WTC11 (cell line): ENCODE results near the gene XIRP2. TPM values are rescaled to one million over a fixed set of nuclear protein-coding genes. Genes with fewer than 3 reads are reported as not detected.

Experiments
- ATAC-seq: fragments of 200-7000 bp; cut with Tn5 transposase; 2 replicates; pipeline ENCODE4 v1.10.0; 2021; ENCODE audit warnings: mild to moderate bottlenecking, moderate library complexity
- CTCF ChIA-PET: fragments of 300-600 bp; sonication (Branson Sonifier 250); formaldehyde crosslinking; loops from one replicate; lab custom pipeline; 2021; ENCODE audit warnings: antibody characterized with exemption; lab: Charles Lee
- POLR2A ChIA-PET: fragments of 350-600 bp; sonication (Branson Sonifier 250); formaldehyde crosslinking; loops from one replicate; lab custom pipeline; 2021; ENCODE audit warnings: antibody characterized with exemption; lab: Charles Lee
- DNase-seq: peaks from one replicate; pipeline ENCODE4 v3.0.0; 2021; ENCODE audit warnings: low spot score
- H3K27ac Mint-ChIP-seq: 2 replicates; pipeline ENCODE4 v1.8.0; 2021; ENCODE audit warnings: mixed read lengths
- H3K27me3 Mint-ChIP-seq: 2 replicates; pipeline ENCODE4 v1.8.0; 2021; ENCODE audit warnings: low read depth, mild to moderate bottlenecking, moderate library complexity, mixed read lengths
- H3K36me3 Mint-ChIP-seq: 2 replicates; pipeline ENCODE4 v1.8.0; 2021; ENCODE audit warnings: mixed read lengths
- H3K4me1 Mint-ChIP-seq: 2 replicates; pipeline ENCODE4 v1.8.0; 2022; ENCODE audit warnings: mixed read lengths
- H3K4me3 Mint-ChIP-seq: 2 replicates; pipeline ENCODE4 v1.8.0; 2021; ENCODE audit warnings: mild to moderate bottlenecking, moderate library complexity, mixed read lengths
- H3K9me3 Mint-ChIP-seq: 2 replicates; pipeline ENCODE4 v1.8.0; 2021; ENCODE audit warnings: mixed read lengths
- FOXJ3 ChIP-seq: sonication (generic); formaldehyde crosslinking; IDR thresholded peaks from 2 replicates; pipeline ENCODE4 v1.9.0; 2021; ENCODE audit warnings: missing genetic modification reagents, mild to moderate bottlenecking, borderline replicate concordance
- FOXP1 ChIP-seq: sonication (generic); formaldehyde crosslinking; IDR thresholded peaks from 2 replicates; pipeline ENCODE4 v1.8.0; 2022; ENCODE audit warnings: missing genetic modification reagents, mild to moderate bottlenecking, moderate library complexity, borderline replicate concordance
- IRF1 ChIP-seq: sonication (generic); formaldehyde crosslinking; IDR thresholded peaks from 2 replicates; pipeline ENCODE4 v1.8.0; 2023; ENCODE audit warnings: missing genetic modification reagents
- JAZF1 ChIP-seq: fragments of 250-450 bp; sonication (Bioruptor Pico); IDR thresholded peaks from 2 replicates; pipeline ENCODE4 v1.9.0; 2021; ENCODE audit warnings: moderate library complexity, mild to moderate bottlenecking, inconsistent platforms
- MXD4 ChIP-seq: fragments of 250-450 bp; sonication (Bioruptor Pico); IDR thresholded peaks from 2 replicates; pipeline ENCODE4 v1.8.0; 2021; ENCODE audit warnings: mild to moderate bottlenecking, moderate library complexity, borderline replicate concordance
- NR3C1 ChIP-seq: sonication (generic); formaldehyde crosslinking; conservative IDR thresholded peaks from 2 replicates; pipeline ENCODE4 v1.8.1; 2023; ENCODE audit warnings: low read depth, mild to moderate bottlenecking, missing genetic modification reagents
- TEAD1 ChIP-seq: sonication (generic); formaldehyde crosslinking; IDR thresholded peaks from 2 replicates; pipeline ENCODE4 v1.8.0; 2022; ENCODE audit warnings: mild to moderate bottlenecking, missing genetic modification reagents
- TEAD4 ChIP-seq: sonication (generic); formaldehyde crosslinking; IDR thresholded peaks from 2 replicates; pipeline ENCODE4 v1.8.0; 2022; ENCODE audit warnings: mild to moderate bottlenecking, missing genetic modification reagents
- TP53 ChIP-seq: sonication (generic); formaldehyde crosslinking; IDR thresholded peaks from 2 replicates; pipeline ENCODE4 v1.8.1; 2023; ENCODE audit warnings: mild to moderate bottlenecking, missing genetic modification reagents
- USF2 ChIP-seq: sonication (generic); formaldehyde crosslinking; IDR thresholded peaks from 2 replicates; pipeline ENCODE4 v1.8.1; 2023; ENCODE audit warnings: mild to moderate bottlenecking, missing genetic modification reagents, moderate library complexity
- ZNF121 ChIP-seq: sonication (generic); formaldehyde crosslinking; IDR thresholded peaks from 2 replicates; pipeline ENCODE4 v1.8.0; 2023; ENCODE audit warnings: missing genetic modification reagents
- ZNF232 ChIP-seq: sonication (generic); formaldehyde crosslinking; IDR thresholded peaks from 2 replicates; pipeline ENCODE4 v1.8.0; 2022; ENCODE audit warnings: mild to moderate bottlenecking, missing genetic modification reagents
- ZNF416 ChIP-seq: fragments of 250-450 bp; sonication (Bioruptor Pico); IDR thresholded peaks from 2 replicates; pipeline ENCODE4 v1.9.0; 2021; ENCODE audit warnings: mild to moderate bottlenecking, inconsistent platforms
- total RNA-seq: library from RNA; stranded (reverse); gene quantifications from 3 replicates; pipeline ENCODE4 v1.2.3, GENCODE V29; 2021
- TF ChIP-seq, protein P1 (sequence below): sonication (generic); formaldehyde crosslinking; IDR thresholded peaks from 2 replicates; pipeline ENCODE4 v1.8.0; 2023; ENCODE audit warnings: missing genetic modification reagents, mild to moderate bottlenecking, borderline replicate concordance
- TF ChIP-seq, protein P2 (sequence below): sonication (generic); formaldehyde crosslinking; IDR thresholded peaks from 2 replicates; pipeline ENCODE4 v1.8.1; 2023; ENCODE audit warnings: mild to moderate bottlenecking, missing genetic modification reagents, borderline replicate concordance
- TF ChIP-seq, protein P3 (sequence below): fragments of 250-450 bp; sonication (Bioruptor Pico); IDR thresholded peaks from 2 replicates; pipeline ENCODE4 v1.9.0; 2021; ENCODE audit warnings: moderate library complexity, mild to moderate bottlenecking, inconsistent platforms, borderline replicate concordance
- TF ChIP-seq, protein P4 (sequence below): sonication (generic); formaldehyde crosslinking; IDR thresholded peaks from 2 replicates; pipeline ENCODE4 v1.8.1; 2022; ENCODE audit warnings: missing genetic modification reagents, borderline replicate concordance

Gene XIRP2
- total RNA-seq, 1 experiment from 2014 or later, result 0.87 TPM

- H3K36me3 Mint-ChIP-seq, result no peaks in the 10 kb centered on the region
- no peak overlapping the region for H3K4me3 Mint-ChIP-seq
- ChIA-PET CTCF (no interaction called here), POLR2A (no interaction called here)
- H3K27me3 Mint-ChIP-seq, result no peaks in the 10 kb centered on the region
- DNase-seq (no peak), ATAC-seq (no peak)
- H3K27ac Mint-ChIP-seq, result no peak overlapping the region
- TF ChIP-seq, protein P1, sequence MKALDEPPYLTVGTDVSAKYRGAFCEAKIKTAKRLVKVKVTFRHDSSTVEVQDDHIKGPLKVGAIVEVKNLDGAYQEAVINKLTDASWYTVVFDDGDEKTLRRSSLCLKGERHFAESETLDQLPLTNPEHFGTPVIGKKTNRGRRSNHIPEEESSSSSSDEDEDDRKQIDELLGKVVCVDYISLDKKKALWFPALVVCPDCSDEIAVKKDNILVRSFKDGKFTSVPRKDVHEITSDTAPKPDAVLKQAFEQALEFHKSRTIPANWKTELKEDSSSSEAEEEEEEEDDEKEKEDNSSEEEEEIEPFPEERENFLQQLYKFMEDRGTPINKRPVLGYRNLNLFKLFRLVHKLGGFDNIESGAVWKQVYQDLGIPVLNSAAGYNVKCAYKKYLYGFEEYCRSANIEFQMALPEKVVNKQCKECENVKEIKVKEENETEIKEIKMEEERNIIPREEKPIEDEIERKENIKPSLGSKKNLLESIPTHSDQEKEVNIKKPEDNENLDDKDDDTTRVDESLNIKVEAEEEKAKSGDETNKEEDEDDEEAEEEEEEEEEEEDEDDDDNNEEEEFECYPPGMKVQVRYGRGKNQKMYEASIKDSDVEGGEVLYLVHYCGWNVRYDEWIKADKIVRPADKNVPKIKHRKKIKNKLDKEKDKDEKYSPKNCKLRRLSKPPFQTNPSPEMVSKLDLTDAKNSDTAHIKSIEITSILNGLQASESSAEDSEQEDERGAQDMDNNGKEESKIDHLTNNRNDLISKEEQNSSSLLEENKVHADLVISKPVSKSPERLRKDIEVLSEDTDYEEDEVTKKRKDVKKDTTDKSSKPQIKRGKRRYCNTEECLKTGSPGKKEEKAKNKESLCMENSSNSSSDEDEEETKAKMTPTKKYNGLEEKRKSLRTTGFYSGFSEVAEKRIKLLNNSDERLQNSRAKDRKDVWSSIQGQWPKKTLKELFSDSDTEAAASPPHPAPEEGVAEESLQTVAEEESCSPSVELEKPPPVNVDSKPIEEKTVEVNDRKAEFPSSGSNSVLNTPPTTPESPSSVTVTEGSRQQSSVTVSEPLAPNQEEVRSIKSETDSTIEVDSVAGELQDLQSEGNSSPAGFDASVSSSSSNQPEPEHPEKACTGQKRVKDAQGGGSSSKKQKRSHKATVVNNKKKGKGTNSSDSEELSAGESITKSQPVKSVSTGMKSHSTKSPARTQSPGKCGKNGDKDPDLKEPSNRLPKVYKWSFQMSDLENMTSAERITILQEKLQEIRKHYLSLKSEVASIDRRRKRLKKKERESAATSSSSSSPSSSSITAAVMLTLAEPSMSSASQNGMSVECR (CRISPR knock-in tag), result no peak
- TF ChIP-seq MXD4 (CRISPR knock-in tag) (no peak), JAZF1 (CRISPR knock-in tag) (no peak), ZNF416 (CRISPR knock-in tag) (no peak), NR3C1 (CRISPR knock-in tag) (no peak), TEAD1 (CRISPR knock-in tag) (no peak), ZNF232 (no peak), TP53 (no peak), FOXP1 (CRISPR knock-in tag) (no peak), USF2 (CRISPR knock-in tag) (no peak), FOXJ3 (no peak), IRF1 (CRISPR knock-in tag) (no peak), ZNF121 (CRISPR knock-in tag) (no peak), TEAD4 (no peak)
- TF ChIP-seq, protein P2, sequence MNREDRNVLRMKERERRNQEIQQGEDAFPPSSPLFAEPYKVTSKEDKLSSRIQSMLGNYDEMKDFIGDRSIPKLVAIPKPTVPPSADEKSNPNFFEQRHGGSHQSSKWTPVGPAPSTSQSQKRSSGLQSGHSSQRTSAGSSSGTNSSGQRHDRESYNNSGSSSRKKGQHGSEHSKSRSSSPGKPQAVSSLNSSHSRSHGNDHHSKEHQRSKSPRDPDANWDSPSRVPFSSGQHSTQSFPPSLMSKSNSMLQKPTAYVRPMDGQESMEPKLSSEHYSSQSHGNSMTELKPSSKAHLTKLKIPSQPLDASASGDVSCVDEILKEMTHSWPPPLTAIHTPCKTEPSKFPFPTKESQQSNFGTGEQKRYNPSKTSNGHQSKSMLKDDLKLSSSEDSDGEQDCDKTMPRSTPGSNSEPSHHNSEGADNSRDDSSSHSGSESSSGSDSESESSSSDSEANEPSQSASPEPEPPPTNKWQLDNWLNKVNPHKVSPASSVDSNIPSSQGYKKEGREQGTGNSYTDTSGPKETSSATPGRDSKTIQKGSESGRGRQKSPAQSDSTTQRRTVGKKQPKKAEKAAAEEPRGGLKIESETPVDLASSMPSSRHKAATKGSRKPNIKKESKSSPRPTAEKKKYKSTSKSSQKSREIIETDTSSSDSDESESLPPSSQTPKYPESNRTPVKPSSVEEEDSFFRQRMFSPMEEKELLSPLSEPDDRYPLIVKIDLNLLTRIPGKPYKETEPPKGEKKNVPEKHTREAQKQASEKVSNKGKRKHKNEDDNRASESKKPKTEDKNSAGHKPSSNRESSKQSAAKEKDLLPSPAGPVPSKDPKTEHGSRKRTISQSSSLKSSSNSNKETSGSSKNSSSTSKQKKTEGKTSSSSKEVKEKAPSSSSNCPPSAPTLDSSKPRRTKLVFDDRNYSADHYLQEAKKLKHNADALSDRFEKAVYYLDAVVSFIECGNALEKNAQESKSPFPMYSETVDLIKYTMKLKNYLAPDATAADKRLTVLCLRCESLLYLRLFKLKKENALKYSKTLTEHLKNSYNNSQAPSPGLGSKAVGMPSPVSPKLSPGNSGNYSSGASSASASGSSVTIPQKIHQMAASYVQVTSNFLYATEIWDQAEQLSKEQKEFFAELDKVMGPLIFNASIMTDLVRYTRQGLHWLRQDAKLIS (CRISPR knock-in tag), result no peak
- TF ChIP-seq, protein P3, sequence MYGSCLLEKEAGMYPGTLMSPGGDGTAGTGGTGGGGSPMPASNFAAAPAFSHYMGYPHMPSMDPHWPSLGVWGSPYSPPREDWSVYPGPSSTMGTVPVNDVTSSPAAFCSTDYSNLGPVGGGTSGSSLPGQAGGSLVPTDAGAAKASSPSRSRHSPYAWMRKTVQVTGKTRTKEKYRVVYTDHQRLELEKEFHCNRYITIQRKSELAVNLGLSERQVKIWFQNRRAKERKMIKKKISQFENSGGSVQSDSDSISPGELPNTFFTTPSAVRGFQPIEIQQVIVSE (CRISPR knock-in tag), result no peak
- TF ChIP-seq, protein P4, sequence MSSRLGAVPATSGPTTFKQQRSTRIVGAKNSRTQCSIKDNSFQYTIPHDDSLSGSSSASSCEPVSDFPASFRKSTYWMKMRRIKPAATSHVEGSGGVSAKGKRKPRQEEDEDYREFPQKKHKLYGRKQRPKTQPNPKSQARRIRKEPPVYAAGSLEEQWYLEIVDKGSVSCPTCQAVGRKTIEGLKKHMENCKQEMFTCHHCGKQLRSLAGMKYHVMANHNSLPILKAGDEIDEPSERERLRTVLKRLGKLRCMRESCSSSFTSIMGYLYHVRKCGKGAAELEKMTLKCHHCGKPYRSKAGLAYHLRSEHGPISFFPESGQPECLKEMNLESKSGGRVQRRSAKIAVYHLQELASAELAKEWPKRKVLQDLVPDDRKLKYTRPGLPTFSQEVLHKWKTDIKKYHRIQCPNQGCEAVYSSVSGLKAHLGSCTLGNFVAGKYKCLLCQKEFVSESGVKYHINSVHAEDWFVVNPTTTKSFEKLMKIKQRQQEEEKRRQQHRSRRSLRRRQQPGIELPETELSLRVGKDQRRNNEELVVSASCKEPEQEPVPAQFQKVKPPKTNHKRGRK (CRISPR knock-in tag), result no peak
- TF ChIP-seq, all 79 proteins: peak for 0
- peaks cover 8% of the 10 kb centered on the region for H3K4me1 Mint-ChIP-seq
- no peaks in the 10 kb centered on the region for H3K9me3 Mint-ChIP-seq
Measured at GRCh38 chr2:167126165-167126564, 237.9 kb downstream of the XIRP2 start.
